ENCODE measurements around the gene SEC24A. TPM values are rescaled to one million over a fixed set of nuclear protein-coding genes. Genes with fewer than 3 reads are reported as not detected.
"Not testable (repeated sequence)": the region's sequence is repeated elsewhere in the genome, so short reads cannot be mapped to it uniquely, and the experiment has no call there.

Gene SEC24A
- total RNA-seq, 1 donor from 2014 or later, result 27.7 TPM

DNA sequence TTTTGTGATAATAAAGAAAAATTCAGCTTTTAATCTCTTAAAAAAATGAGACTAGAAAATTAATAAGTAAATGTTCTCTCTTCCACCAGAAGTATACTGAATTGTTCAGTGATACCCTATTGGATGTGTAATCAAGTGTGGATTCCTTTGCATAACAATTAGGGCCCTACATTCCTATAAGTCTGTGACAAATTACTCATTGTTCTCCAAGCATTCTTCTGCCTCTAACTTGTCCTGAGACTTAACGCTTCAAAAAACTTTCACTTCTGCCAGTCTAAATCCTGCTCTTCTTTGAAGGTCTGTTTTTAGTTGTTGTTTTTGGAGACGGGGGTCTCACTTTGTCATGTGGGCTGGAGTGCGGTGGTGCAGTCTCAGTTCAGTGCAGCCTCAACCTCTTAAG, 100.8 kb downstream of the SEC24A start:
- DNase-seq (ENCODE audit: low spot score), result no peak

DNA sequence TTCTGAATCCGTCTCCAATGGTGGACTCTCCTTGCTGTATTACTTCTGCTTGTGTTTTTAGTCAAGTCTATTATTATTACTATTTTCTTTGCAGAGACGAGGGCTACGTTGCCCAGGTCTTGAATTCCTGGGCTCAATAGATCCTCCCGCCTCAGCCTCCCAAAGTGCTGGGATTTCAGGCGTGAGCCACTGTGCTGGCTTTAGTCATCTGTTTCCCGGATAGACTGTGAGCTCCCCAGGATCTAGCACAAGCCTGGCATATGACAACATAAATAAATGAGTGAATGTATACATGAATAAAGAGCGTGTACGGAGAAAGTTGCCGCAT, 109.6 kb downstream of the SEC24A start:
- DNase-seq (ENCODE audit: low spot score), result no peak

DNA sequence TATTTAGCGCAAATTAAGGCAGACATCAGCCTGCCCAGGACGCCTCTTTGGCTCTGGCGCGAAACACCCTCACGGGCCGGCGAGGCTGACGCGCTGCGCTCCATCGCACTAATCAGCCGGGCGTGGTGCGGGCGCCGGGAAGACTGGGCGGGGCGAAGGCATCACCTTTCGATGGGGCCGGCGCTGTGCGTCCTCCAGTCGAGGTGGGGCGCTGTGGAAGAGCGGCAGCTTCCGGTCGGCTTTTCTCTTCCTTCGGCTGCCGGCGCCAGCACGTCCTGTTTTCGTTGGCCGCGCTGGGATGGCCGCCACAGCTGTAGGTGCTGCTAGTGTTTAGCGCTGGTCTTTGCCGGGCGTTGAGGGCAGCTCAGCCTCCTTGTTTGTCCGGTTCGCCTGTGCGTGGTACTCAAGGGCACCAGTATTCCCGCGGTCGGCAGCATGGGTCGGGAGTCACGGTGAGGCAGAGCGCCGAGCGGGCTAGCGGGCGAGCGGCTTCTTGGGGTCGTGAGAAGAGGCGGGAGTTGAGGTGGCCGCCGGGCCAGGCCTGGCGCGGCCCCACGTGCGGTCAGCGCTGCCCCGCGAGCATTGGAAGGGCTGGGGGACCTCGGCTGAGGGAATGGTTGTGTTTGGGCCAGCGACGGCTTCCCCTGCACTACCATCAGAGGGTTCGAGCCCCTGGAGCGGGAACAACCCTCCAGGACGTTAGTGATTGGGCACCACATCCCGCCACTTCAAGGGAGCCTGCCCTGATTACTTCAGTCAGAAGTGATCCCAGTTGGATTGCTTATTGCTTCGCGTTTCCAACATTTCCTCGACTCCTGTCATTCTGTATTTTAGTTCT, 110.1 kb downstream of the SEC24A start, which contains the start of gene DDX46:
Gene DDX46, plus strand, starts transcription at position 276 of the 838 bp plus-strand sequence. Its CDS starts 160 bp downstream, at position 436.
- peak; percentile 94 for DNase-seq (ENCODE audit: low spot score)

DNA sequence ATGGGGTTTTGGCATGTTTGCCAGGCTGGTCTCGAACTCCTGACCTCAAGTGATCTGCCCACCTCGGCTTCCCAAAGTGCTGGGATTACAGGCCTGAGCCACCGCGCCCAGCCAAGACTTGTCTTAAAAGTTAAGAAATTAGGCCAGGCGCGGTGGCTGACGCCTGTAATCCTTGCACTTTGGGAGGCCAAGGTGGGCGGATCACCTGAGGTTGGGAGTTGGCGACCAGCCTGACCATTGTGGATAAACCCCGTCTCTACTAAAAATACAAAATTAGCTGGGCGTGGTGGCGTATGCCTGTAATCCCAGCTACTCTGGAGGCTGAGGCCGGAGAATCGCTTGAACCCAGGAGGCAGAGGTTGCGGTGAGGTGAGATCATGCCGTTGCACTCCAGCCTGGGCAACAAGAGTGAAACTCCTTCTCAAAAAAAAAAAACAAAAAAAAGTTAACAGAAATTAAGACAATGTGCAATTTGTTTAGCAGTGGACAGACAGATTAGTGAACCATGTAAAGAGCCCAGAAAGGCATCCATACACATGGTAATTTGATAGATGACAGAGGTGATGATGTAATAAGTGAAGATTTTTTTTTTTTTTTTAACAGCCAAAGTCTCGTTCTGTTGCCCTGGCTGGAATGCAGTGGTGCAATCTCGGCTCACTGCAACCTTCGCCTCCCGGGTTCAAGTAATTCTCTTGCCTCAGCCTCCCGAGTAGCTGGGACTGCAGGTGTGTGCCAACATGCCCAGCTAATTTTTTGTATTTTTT, 119.1 kb downstream of the SEC24A start:
- DNase-seq (ENCODE audit: low spot score), result not testable (repeated sequence)

DNA sequence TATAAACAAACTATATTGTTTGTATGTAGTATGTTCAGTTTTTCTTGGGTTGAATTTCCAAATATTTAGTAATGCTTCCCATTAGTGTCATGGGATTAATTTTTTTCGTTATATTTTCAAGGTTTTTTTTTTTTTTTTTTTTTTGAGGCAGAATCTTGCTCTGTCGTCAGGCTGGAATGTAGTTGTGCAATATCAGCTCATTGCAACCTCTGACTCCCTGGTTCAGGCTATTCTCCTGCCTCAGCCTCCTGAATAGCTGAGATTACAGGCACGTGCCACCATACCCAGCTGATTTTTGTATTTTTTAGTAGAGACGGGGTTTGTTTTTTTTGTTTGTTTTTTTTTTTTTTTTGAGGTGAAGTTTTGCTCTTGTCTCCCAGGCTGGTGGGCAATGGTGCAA, 120.6 kb downstream of the SEC24A start:
- DNase-seq (ENCODE audit: low spot score), result no peak

DNA sequence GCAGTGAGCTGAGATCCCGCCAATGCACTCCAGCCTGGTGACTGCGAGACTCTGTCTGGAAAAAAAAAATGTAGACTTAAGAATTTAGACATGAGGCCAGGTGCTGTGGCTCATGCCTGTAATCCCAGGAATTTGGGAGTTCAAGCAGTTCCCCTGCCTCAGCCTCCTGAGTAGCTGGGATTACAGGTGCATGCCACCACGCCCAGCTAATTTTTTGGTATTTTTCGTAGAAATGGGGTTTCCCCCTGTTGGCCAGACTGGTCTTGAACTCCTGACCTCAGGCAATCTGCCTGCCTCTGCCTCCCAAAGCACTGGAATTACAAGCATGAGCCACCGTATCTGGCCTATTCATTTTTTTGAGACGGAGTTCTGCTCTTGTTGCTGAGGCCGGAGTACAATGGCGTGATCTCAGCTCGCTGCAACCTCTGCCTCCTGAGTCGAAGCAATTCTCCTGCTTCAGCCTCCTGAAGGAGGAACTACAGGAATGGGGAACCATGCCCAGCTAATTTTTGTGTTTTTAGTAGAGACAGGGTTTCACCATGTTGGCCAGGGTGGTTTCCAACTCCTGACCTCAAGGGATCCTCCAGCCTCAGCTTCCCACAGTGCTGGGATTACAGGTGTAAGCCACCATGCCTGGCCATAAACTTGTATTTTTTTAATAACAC, 124.0 kb downstream of the SEC24A start:
- no peak for DNase-seq (ENCODE audit: low spot score)

DNA sequence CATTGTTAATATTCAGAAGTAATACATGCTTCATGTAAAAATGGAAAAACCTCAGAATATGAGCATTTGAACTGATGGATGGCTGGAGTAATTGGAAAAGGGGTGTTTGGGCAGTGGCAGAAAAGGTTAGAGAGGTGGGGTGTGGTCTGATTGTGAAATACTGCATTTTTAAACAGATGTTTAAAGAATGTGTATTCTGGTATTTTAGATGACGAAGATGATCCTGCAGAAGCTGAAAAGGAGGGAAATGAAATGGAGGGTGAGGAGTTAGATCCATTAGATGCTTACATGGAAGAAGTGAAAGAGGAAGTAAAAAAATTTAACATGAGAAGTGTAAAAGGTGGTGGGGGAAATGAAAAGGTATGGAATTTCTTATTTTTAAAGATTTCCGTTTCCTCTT, 128.8 kb downstream of the SEC24A start:
- no peak for DNase-seq (ENCODE audit: low spot score)

Other genes starting within 250 kb of the SEC24A start
- 18.0 TPM for gene CDKN2AIPNL, start 236.9 kb upstream of the SEC24A start, total RNA-seq
- gene JADE2, start 123.1 kb upstream of the SEC24A start, total RNA-seq, result 83.1 TPM
- gene SAR1B, start 16.0 kb upstream of the SEC24A start, total RNA-seq, result 102 TPM
- gene CAMLG, start 89.8 kb downstream of the SEC24A start, total RNA-seq, result 40.3 TPM
- 37.5 TPM for gene DDX46, start 110.0 kb downstream of the SEC24A start, total RNA-seq
- gene C5orf24, start 197.2 kb downstream of the SEC24A start, total RNA-seq, result 45.1 TPM
- gene TXNDC15, start 225.6 kb downstream of the SEC24A start, total RNA-seq, result 88.5 TPM